A549 treated with CpdA at 1 μM for 4 hours (cell line): Measurements from ENCODE around the gene KLHL1. TPM values are rescaled to one million over a fixed set of nuclear protein-coding genes. Genes with fewer than 3 reads are reported as not detected.

Source experiments
- total RNA-seq: library from RNA; stranded (reverse); fragments of 200-300 nt; extraction: Qiagen RNA extraction; gene quantifications from 5 replicates; pipeline ENCODE4 v1.2.3, GENCODE V29; 2022; ENCODE audit warnings: low read depth

KLHL1 gene, protein sequence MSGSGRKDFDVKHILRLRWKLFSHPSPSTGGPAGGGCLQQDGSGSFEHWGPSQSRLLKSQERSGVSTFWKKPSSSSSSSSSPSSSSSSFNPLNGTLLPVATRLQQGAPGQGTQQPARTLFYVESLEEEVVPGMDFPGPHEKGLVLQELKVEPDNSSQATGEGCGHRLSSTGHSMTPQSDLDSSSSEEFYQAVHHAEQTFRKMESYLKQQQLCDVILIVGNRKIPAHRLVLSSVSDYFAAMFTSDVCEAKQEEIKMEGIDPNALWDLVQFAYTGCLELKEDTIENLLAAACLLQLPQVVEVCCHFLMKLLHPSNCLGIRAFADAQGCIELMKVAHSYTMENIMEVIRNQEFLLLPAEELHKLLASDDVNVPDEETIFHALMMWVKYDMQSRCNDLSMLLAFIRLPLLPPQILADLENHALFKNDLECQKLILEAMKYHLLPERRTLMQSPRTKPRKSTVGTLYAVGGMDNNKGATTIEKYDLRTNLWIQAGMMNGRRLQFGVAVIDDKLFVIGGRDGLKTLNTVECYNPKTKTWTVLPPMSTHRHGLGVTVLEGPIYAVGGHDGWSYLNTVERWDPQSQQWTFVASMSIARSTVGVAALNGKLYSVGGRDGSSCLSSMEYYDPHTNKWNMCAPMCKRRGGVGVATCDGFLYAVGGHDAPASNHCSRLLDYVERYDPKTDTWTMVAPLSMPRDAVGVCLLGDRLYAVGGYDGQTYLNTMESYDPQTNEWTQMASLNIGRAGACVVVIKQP
- not detected in 5 replicates for total RNA-seq

GRCh38 chr13:70108356-70109105 lies at the start of gene KLHL1:
TSS of gene KLHL1 (minus strand) at chr13:70108452. CDS start at chr13:70107699, 753 bp downstream.

GRCh38 chr13:70107498-70108281 lies 562 bp downstream of the KLHL1 start, which contains the start of gene ATXN8OS:
TSS of gene ATXN8OS (plus strand) at chr13:70107826.

Other genes with a start within 250 kb of the KLHL1 start
- gene ATXN8OS, start 626 bp downstream of the KLHL1 start, total RNA-seq, result not detected in 5 replicates